Natural killer cell (primary cell): ENCODE results near the gene SNX3. TPM values are rescaled to one million over a fixed set of nuclear protein-coding genes. Genes with fewer than 3 reads are reported as not detected.
"Not testable (repeated sequence)": the region's sequence is repeated elsewhere in the genome, so short reads cannot be mapped to it uniquely, and the experiment has no call there.

ENCODE experiments used
- ATAC-seq, 3 donors: fragments of 150-1000 bp in 2 of 3; fragments of 200-7000 bp in 1 of 3; cut with Tn5 transposase; 1 replicate in 1 of 3; 2 replicates in 2 of 3; pipeline ENCODE4 v1.10.0; 2021; ENCODE audit warnings: mild to moderate bottlenecking in 2 of 3, moderate library complexity in 2 of 3
- DNase-seq, 2 donors: peaks; one replicate each; pipeline versions ENCODE4 v3.0.0 to v3.0.0-alpha.2; 2013 to 2021; ENCODE audit warnings: mixed read lengths in 1 of 2
- H3K27ac ChIP-seq: one replicate; pipeline ENCODE4 v1.5.1; 2013; ENCODE audit warnings: mild to moderate bottlenecking, low read length
- H3K27me3 ChIP-seq: one replicate; pipeline ENCODE4 v1.6.1; 2013; ENCODE audit warnings: low read length; ENCODE audit not compliant: control insufficient read depth, insufficient read depth
- H3K36me3 ChIP-seq: one replicate; pipeline ENCODE4 v1.6.1; 2013; ENCODE audit warnings: low read length; ENCODE audit not compliant: control insufficient read depth, insufficient read depth
- H3K4me1 ChIP-seq: one replicate; pipeline ENCODE4 v1.6.1; 2013; ENCODE audit warnings: low read length; ENCODE audit not compliant: control insufficient read depth, insufficient read depth
- H3K4me3 ChIP-seq: one replicate; pipeline ENCODE4 v1.5.1; 2013; ENCODE audit warnings: low read length
- H3K9me3 ChIP-seq: one replicate; pipeline ENCODE4 v1.6.1; 2013; ENCODE audit warnings: low read length; ENCODE audit not compliant: control insufficient read depth, insufficient read depth
- H3K27ac Mint-ChIP-seq, 2 donors: one replicate each; pipeline ENCODE4 v1.8.0; 2022; ENCODE audit warnings: mild to moderate bottlenecking in 2 of 2, mixed read lengths in 2 of 2, moderate library complexity in 1 of 2
- H3K27me3 Mint-ChIP-seq, 2 donors: one replicate each; pipeline ENCODE4 v1.8.0; 2022; ENCODE audit warnings: low read depth in 2 of 2, mixed read lengths in 2 of 2
- H3K36me3 Mint-ChIP-seq: one replicate; pipeline ENCODE4 v1.8.0; 2022; ENCODE audit warnings: mixed read lengths
- H3K4me1 Mint-ChIP-seq, 2 donors: one replicate each; pipeline ENCODE4 v1.8.0; 2022; ENCODE audit warnings: mixed read lengths in 2 of 2
- H3K4me3 Mint-ChIP-seq: one replicate; pipeline ENCODE4 v1.8.0; 2022; ENCODE audit warnings: mild to moderate bottlenecking, moderate library complexity, mixed read lengths
- H3K9me3 Mint-ChIP-seq, 2 donors: one replicate each; pipeline ENCODE4 v1.8.0; 2022; ENCODE audit warnings: mixed read lengths in 2 of 2
- CTCF ChIP-seq: fragments of 200-600 bp; IDR thresholded peaks from one replicate; pipeline ENCODE4 v1.8.0; 2022; ENCODE audit warnings: antibody characterized with exemption
- WGBS: methylation state at CpG from one replicate; pipeline ENCODE4 v1.1.7; 2013; ENCODE audit warnings: missing lambda C conversion rate; ENCODE audit not compliant: insufficient coverage; 5-methylcytosine and 5-hydroxymethylcytosine counted together
- intact Hi-C: fragments of 100-400 bp; cut with micrococcal nuclease; formaldehyde crosslinking; loops from one replicate; pipeline ENCODE4 v1.14.2; 2022
- total RNA-seq, 4 donors: library from RNA; stranded (reverse); fragments of 120-200 nt in 1 of 4; gene quantifications; one replicate each; pipeline versions ENCODE4 v1.2.3 to v1.2.4, GENCODE V29; 2013 to 2022

Gene SNX3
- total RNA-seq, 3 donors from 2014 or later (not counting 1 experiment from before 2014, with no cell fraction given): 59.7 to 71.6 (median 70.6) TPM

DNA sequence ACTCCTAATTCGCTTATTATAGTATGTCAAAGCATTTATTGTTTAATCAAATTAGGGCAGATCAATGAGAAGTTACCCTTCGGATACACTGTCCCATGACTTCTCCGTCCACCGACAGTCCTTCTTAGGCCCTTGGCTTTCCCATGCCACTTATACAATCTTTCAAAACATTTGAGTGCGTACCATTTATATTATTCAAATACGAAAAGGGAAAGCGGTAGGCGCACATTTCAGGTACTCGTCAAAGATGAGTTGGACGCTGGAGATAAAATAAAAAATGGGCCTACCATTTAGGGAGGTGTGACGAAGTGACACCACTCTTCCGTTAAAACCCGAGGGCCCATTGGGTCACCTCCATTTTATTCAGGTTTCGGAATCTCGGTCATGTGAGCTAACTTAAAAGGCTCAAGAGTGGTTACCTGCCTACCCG is 33.5 kb upstream of the SNX3 start:
- peak overlapping the region; percentile 99 for H3K27ac Mint-ChIP-seq
- Histone ChIP-seq H3K36me3 (no peaks in the 10 kb centered on the region), H3K4me3 (peak overlapping the region; percentile 84), H3K4me1 (peaks cover 13% of the 10 kb centered on the region), H3K27me3 (no peaks in the 10 kb centered on the region), H3K9me3 (no peaks in the 10 kb centered on the region), H3K27ac (peak overlapping the region; percentile 92)
- ATAC-seq: peak; percentile 49 to 58 (median 50)
- H3K9me3 Mint-ChIP-seq: no peaks in the 10 kb centered on the region
- H3K36me3 Mint-ChIP-seq: peaks cover 7% of the 10 kb centered on the region
- DNase-seq: no peak
- peak overlapping the region; percentile 100 for H3K4me3 Mint-ChIP-seq
- H3K27me3 Mint-ChIP-seq: no peaks in the 10 kb centered on the region
- 36% methylated on average over 16 of the region's 16 CpGs for WGBS
- no peak for TF ChIP-seq CTCF
- H3K4me1 Mint-ChIP-seq: peaks cover 9 to 11% of the 10 kb centered on the region in 2 donors
- intact Hi-C loops: loop anchor here (1.0 kb wide), 1 partner anchor 33 kb away; the partner anchor contains the start of gene SNX3

DNA sequence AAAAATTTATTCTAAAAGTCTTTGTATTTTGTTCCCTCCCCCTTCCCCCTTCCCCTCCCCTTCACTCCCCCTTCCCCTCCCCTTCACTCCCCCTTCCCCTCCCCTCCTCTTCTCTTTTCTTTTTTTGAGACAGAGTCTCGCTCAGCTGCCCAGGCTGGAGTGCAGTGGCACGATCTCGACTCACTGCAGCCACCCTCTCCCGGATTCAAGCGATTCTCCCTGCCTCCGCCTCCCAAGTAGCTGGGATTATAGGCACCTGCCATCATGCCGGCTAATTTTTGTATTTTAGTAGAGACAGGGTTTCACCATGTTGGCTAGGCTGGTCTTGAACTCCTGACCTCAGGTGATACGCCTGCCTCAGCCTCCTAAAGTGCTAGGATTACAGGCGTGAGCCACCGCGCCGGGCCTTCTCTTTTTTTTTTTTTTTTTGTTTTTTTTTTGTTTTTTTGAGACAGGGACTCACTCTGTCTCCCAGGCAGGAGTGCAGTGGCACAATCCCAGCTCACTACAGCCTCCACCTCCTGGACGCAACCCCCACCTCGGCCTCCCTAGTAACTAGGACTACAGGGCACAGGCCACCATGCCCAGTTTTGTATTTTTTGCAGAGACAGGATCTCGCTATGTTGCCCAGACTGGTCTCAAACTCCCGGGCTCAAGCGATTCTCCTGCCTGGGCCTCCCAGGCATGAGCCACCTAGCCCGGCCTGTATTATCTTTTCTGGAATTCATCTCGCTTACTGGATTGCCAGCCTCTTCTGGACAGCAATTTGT is 32.9 kb upstream of the SNX3 start:
- no peaks in the 10 kb centered on the region for H3K9me3 ChIP-seq
- WGBS: 93% methylated on average over 19 of the region's 19 CpGs
- H3K27me3 ChIP-seq: no peaks in the 10 kb centered on the region
- H3K36me3 Mint-ChIP-seq: peaks cover 7% of the 10 kb centered on the region
- ATAC-seq (no peak), DNase-seq (no peak)
- peak overlapping the region; percentile 92 for H3K27ac ChIP-seq
- H3K4me1 Mint-ChIP-seq: peaks cover 9 to 11% of the 10 kb centered on the region in 2 donors
- H3K9me3 Mint-ChIP-seq: no peaks in the 10 kb centered on the region
- TF ChIP-seq CTCF: no peak
- no peaks in the 10 kb centered on the region for H3K36me3 ChIP-seq
- peak overlapping the region; percentile 84 for H3K4me3 ChIP-seq
- H3K27ac Mint-ChIP-seq: peak overlapping the region; percentile 99
- H3K27me3 Mint-ChIP-seq: no peaks in the 10 kb centered on the region
- intact Hi-C loops: loop anchor here (1.0 kb wide), 1 partner anchor 32 kb away; the partner anchor contains the start of gene SNX3
- H3K4me3 Mint-ChIP-seq: peak overlapping the region; percentile 100
- peaks cover 13% of the 10 kb centered on the region for H3K4me1 ChIP-seq

DNA sequence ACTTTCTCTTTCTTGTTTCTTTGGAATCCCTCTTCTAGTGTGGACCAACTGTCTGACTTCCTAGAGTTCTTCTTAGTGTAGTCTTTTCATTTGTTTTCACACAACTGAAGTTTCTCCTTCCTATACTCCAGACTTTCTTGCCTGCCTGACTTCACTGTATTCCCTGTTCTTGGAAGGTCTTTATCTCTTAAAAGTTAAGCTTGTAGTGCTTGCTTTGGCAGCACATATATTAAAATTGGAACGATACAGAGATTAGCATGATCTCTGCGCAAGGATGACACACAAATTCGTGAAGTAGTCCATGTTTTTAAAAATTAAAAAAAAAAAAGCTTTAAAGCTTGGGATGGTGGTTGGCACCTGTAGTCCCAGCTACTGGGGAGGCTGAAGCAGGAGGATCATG is 31.7 kb upstream of the SNX3 start:
- DNase-seq, H3K4me3 Mint-ChIP-seq, intact Hi-C loops, H3K27ac ChIP-seq, ATAC-seq, H3K4me3 ChIP-seq, H3K27ac Mint-ChIP-seq, H3K9me3 Mint-ChIP-seq, H3K27me3 ChIP-seq, H3K36me3 Mint-ChIP-seq, H3K27me3 Mint-ChIP-seq, H3K9me3 ChIP-seq, H3K36me3 ChIP-seq: not testable (repeated sequence)
- H3K4me1 Mint-ChIP-seq: peaks cover 9 to 11% of the 10 kb centered on the region in 2 donors
- WGBS: 100% methylated on average over 1 of the region's 3 CpGs
- peaks cover 13% of the 10 kb centered on the region for H3K4me1 ChIP-seq

- Histone ChIP-seq H3K9me3 (no peaks in the 10 kb centered on the region), H3K4me1 (peaks cover 13% of the 10 kb centered on the region), H3K4me3 (no peak overlapping the region), H3K27me3 (no peaks in the 10 kb centered on the region), H3K27ac (no peak overlapping the region), H3K36me3 (no peaks in the 10 kb centered on the region)
- no peaks in the 10 kb centered on the region for H3K27me3 Mint-ChIP-seq
- peaks cover 9 to 11% of the 10 kb centered on the region in 2 donors for H3K4me1 Mint-ChIP-seq
- no peak overlapping the region for H3K4me3 Mint-ChIP-seq
- H3K9me3 Mint-ChIP-seq: no peaks in the 10 kb centered on the region
- H3K27ac Mint-ChIP-seq: no peak overlapping the region
- peaks cover 7% of the 10 kb centered on the region for H3K36me3 Mint-ChIP-seq
- intact Hi-C loops: no loop called here
- 92% methylated on average over 4 of the region's 4 CpGs for WGBS
- ATAC-seq (no peak), DNase-seq (no peak)
- TF ChIP-seq CTCF: no peak
Observed at GRCh38 chr6:108291091-108291490, 30.3 kb upstream of the SNX3 start.
